Measurements from ENCODE around the gene CDC27.
A peak's percentile ranks its signal among the peaks of the same experiment; 100 is the strongest.
"Not testable (repeated sequence)": the region's sequence is repeated elsewhere in the genome, so short reads cannot be mapped to it uniquely, and the experiment has no call there.

The CDC27 gene

GRCh38 chr17:47131761-47132160 lies 57.3 kb downstream of the CDC27 start:
- DNase-seq (ENCODE audit: low read depth) = no peak

- not testable (repeated sequence) for DNase-seq (ENCODE audit: low read depth)
Observed at GRCh38 chr17:47126835-47127234, 62.3 kb downstream of the CDC27 start.

- not testable (repeated sequence) for DNase-seq (ENCODE audit: low read depth)
Observed at GRCh38 chr17:47123262-47123661, 65.8 kb downstream of the CDC27 start.

- DNase-seq (ENCODE audit: low read depth) = no peak
Observed at GRCh38 chr17:47120521-47121095, 68.5 kb downstream of the CDC27 start.

- no peak for DNase-seq (ENCODE audit: low read depth)
Observed at GRCh38 chr17:47119746-47120520, 69.2 kb downstream of the CDC27 start.

- DNase-seq (ENCODE audit: low read depth) = no peak
Observed at GRCh38 chr17:47117386-47117785, 71.7 kb downstream of the CDC27 start.

GRCh38 chr17:47106130-47106529 lies 83.0 kb downstream of the CDC27 start:
- no peak for DNase-seq (ENCODE audit: low read depth)

- not testable (repeated sequence) for DNase-seq (ENCODE audit: low read depth)
Observed at GRCh38 chr17:47105246-47105645, 83.8 kb downstream of the CDC27 start.

- DNase-seq (ENCODE audit: low read depth) = no peak
Observed at GRCh38 chr17:47102914-47103313, 86.2 kb downstream of the CDC27 start.

- peak; percentile 81 for DNase-seq (ENCODE audit: low read depth)
Observed at GRCh38 chr17:47099987-47100711, 88.9 kb downstream of the CDC27 start.

GRCh38 chr17:47099451-47099986 lies 89.6 kb downstream of the CDC27 start:
- no peak for DNase-seq (ENCODE audit: low read depth)

GRCh38 chr17:47096343-47096742 lies 92.8 kb downstream of the CDC27 start:
- no peak for DNase-seq (ENCODE audit: low read depth)

- no peak for DNase-seq (ENCODE audit: low read depth)
Observed at GRCh38 chr17:47095268-47095667, 93.8 kb downstream of the CDC27 start.

GRCh38 chr17:47087093-47087492 lies 102.0 kb downstream of the CDC27 start:
- no peak for DNase-seq (ENCODE audit: low read depth)

- no peak for DNase-seq (ENCODE audit: low read depth)
Observed at GRCh38 chr17:47085736-47086135, 103.4 kb downstream of the CDC27 start.

GRCh38 chr17:47078801-47079200 lies 110.3 kb downstream of the CDC27 start:
- no peak for DNase-seq (ENCODE audit: low read depth)

- DNase-seq (ENCODE audit: low read depth) = no peak
Observed at GRCh38 chr17:47077576-47077975, 111.5 kb downstream of the CDC27 start.

- no peak for DNase-seq (ENCODE audit: low read depth)
Observed at GRCh38 chr17:47076171-47076570, 112.9 kb downstream of the CDC27 start.

- DNase-seq (ENCODE audit: low read depth) = not testable (repeated sequence)
Observed at GRCh38 chr17:47074361-47074760, 114.7 kb downstream of the CDC27 start.

- DNase-seq (ENCODE audit: low read depth) = not testable (repeated sequence)
Observed at GRCh38 chr17:47073629-47074028, 115.5 kb downstream of the CDC27 start.

- DNase-seq (ENCODE audit: low read depth) = no peak
Observed at GRCh38 chr17:47072886-47073285, 116.2 kb downstream of the CDC27 start.

- not testable (repeated sequence) for DNase-seq (ENCODE audit: low read depth)
Observed at GRCh38 chr17:47071171-47071570, 117.9 kb downstream of the CDC27 start.

GRCh38 chr17:47070266-47070665 lies 118.8 kb downstream of the CDC27 start:
- DNase-seq (ENCODE audit: low read depth) = not testable (repeated sequence)
